NT2/D1 (cell line): ENCODE data around the gene CD58.

Source experiments
- SUZ12 ChIP-seq: IDR thresholded peaks from 2 replicates; pipeline ENCODE4 v1.6.1; 2011; ENCODE audit not compliant: insufficient read length, insufficient read depth; ENCODE audit errors: extremely low read depth
- YY1 ChIP-seq: IDR thresholded peaks from 2 replicates; pipeline ENCODE4 v1.6.1; 2011; ENCODE audit not compliant: insufficient read length, insufficient read depth

DNA sequence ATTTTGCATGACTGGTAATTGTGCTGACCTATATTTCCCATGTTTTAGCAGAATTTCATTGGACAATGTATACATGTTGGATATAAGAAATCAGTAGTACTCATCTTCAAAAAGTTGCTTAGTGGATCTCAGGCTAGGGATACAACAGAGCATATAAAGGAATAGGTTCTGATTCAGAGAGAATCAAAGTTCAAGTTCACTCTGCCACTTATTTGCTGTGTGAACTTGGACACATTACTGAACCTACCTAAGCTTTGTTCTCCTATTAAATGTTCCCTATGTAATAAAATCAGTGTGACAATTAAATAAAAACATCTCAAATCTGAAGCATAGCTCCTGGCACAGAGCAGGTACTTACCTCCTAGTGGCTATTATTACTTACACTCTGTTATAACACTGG is 9.3 kb downstream of the CD58 start:
- TF ChIP-seq YY1 (no peak), SUZ12 (no peak)
